ENCODE results near the gene WDR76. TPM values are rescaled to one million over a fixed set of nuclear protein-coding genes. Genes with fewer than 3 reads are reported as not detected.

Gene WDR76
- polyA plus RNA-seq, 1 of the 3 experiments (the other 2 are of a cell fraction) = 1.8 TPM

DNA sequence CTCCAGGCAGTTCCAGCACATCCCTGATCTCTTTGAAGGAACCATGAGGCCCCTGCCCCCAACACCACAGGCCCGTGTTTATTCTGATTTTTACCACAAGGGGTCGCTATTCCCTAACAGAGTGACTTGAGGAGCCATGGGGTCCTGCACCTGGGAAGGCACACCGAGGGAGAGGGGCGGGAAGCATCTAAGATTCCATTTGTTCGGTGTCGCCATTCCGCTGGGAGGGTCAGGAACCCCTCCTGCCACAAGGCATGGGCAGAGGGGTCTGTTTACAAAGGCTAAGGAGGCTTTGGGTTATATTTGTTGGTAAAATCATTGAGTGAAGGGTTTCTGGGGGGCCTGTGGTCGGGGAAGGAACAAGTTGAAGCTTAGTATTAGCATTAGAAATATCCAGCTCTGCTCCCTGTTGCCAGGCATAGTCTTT lies 77.1 kb downstream of the WDR76 start:
- no peaks in the 10 kb centered on the region for H4K20me1 ChIP-seq (ENCODE audit: insufficient read depth)
- no peaks in the 10 kb centered on the region for H3K9me3 ChIP-seq
- no peak overlapping the region for H3K9ac ChIP-seq
- ChIA-PET CTCF (interaction anchor here (0.5 to 6.0 kb wide), 50 partner anchors 10 to 855 kb away, joined by 3 to 57 read pairs (median 4); partner anchors contain the start of gene FRMD5), POLR2A (no interaction called here)
- H3K27ac ChIP-seq (ENCODE audit: low read depth in 2 of 2, low read length in 1 of 2) = no peak overlapping the region
- H3K79me2 ChIP-seq (ENCODE audit: insufficient read depth) = no peaks in the 10 kb centered on the region
- H3K36me3 ChIP-seq (replicated peaks in 1 of 2; ENCODE audit: control insufficient read depth in 1 of 2, insufficient read depth in 2 of 2, low read length in 1 of 2) = peaks cover 22 to 42% of the 10 kb centered on the region in 2 experiments
- TF ChIP-seq SMC3 (IDR thresholded peaks at IDR 0.05; ENCODE audit: low read depth, low read length) = peak; percentile 84
- no peak for TF ChIP-seq SIN3A (IDR thresholded peaks at IDR 0.05; ENCODE audit: borderline replicate concordance, low read depth, low read length)
- TF ChIP-seq, protein P1, sequence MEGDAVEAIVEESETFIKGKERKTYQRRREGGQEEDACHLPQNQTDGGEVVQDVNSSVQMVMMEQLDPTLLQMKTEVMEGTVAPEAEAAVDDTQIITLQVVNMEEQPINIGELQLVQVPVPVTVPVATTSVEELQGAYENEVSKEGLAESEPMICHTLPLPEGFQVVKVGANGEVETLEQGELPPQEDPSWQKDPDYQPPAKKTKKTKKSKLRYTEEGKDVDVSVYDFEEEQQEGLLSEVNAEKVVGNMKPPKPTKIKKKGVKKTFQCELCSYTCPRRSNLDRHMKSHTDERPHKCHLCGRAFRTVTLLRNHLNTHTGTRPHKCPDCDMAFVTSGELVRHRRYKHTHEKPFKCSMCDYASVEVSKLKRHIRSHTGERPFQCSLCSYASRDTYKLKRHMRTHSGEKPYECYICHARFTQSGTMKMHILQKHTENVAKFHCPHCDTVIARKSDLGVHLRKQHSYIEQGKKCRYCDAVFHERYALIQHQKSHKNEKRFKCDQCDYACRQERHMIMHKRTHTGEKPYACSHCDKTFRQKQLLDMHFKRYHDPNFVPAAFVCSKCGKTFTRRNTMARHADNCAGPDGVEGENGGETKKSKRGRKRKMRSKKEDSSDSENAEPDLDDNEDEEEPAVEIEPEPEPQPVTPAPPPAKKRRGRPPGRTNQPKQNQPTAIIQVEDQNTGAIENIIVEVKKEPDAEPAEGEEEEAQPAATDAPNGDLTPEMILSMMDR (IDR thresholded peaks at IDR 0.05) = peak; percentile 89
- TF ChIP-seq, protein P2, sequence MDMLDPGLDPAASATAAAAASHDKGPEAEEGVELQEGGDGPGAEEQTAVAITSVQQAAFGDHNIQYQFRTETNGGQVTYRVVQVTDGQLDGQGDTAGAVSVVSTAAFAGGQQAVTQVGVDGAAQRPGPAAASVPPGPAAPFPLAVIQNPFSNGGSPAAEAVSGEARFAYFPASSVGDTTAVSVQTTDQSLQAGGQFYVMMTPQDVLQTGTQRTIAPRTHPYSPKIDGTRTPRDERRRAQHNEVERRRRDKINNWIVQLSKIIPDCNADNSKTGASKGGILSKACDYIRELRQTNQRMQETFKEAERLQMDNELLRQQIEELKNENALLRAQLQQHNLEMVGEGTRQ (IDR thresholded peaks at IDR 0.05; ENCODE audit: borderline replicate concordance, low read depth, low read length) = no peak
- peak; percentile 68 for TF ChIP-seq CHD2 (IDR thresholded peaks at IDR 0.05; ENCODE audit: low read length, partially characterized antibody)
- TF ChIP-seq RAD21 (IDR thresholded peaks at IDR 0.05; ENCODE audit: low read length) = peak; percentile 92
- TF ChIP-seq, protein P3, sequence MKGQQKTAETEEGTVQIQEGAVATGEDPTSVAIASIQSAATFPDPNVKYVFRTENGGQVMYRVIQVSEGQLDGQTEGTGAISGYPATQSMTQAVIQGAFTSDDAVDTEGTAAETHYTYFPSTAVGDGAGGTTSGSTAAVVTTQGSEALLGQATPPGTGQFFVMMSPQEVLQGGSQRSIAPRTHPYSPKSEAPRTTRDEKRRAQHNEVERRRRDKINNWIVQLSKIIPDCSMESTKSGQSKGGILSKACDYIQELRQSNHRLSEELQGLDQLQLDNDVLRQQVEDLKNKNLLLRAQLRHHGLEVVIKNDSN (IDR thresholded peaks at IDR 0.05; ENCODE audit: borderline replicate concordance, low read depth) = no peak
- WGBS (ENCODE audit: low lambda C conversion rate) = 24% methylated on average over 8 of the region's 8 CpGs
- H3K9me2 ChIP-seq = no peaks in the 10 kb centered on the region
- peak; percentile 81 for DNase-seq
- H3K4me1 ChIP-seq (ENCODE audit: control insufficient read depth in 1 of 2, insufficient read depth in 2 of 2, low read depth in 1 of 2, low read length in 1 of 2) = peaks cover 0 to 30% of the 10 kb centered on the region in 2 experiments; a peak in 1 of 4 replicates
- H3K4me2 ChIP-seq = no peak overlapping the region
- H3K4me3 ChIP-seq (ENCODE audit: low read depth in 2 of 2, low read length in 1 of 2) = no peak overlapping the region
- H3K27me3 ChIP-seq (ENCODE audit: insufficient read depth) = no peaks in the 10 kb centered on the region
- no peak overlapping the region for H2AFZ ChIP-seq (ENCODE audit: low read depth)
- no peaks in the 10 kb centered on the region for H3F3A ChIP-seq (replicated peaks; ENCODE audit: insufficient read depth)

DNA sequence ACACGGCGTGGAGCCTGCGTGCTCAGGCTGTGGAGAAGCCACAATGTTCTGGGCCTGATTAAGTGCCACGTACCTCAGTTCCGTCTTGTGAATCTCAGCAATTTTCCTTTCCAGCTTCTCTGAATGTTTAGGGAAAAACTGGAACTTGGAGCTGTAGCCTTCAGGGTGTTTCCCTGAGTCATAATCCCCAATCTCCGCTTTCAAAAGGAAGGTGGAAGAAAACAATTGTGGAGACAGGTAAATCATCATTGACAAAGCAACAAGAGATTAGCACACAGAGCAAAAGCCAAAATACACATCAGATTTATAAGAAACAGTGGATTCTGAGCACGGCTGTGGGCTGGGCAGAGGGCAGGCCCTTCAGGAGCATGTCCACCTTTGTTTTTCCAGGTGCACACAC lies 79.0 kb downstream of the WDR76 start:
- Histone ChIP-seq H3K36me3 (replicated peaks in 1 of 2; ENCODE audit: control insufficient read depth in 1 of 2, insufficient read depth in 2 of 2, low read length in 1 of 2) (peaks cover 13 to 28% of the 10 kb centered on the region in 2 experiments), H3K9me2 (no peaks in the 10 kb centered on the region), H3K27ac (ENCODE audit: low read depth in 2 of 2, low read length in 1 of 2) (peak overlapping the region in 1 of 2 experiments; percentile 1; a peak in 1 of 4 replicates), H3F3A (replicated peaks; ENCODE audit: insufficient read depth) (peaks cover 9% of the 10 kb centered on the region), H3K9me3 (no peaks in the 10 kb centered on the region), H4K20me1 (ENCODE audit: insufficient read depth) (no peaks in the 10 kb centered on the region), H2AFZ (ENCODE audit: low read depth) (no peak overlapping the region), H3K4me1 (ENCODE audit: control insufficient read depth in 1 of 2, insufficient read depth in 2 of 2, low read depth in 1 of 2, low read length in 1 of 2) (peaks cover 4 to 19% of the 10 kb centered on the region in 2 experiments; a peak in 1 of 4 replicates), H3K27me3 (ENCODE audit: insufficient read depth) (no peaks in the 10 kb centered on the region), H3K9ac (no peak overlapping the region), H3K4me2 (no peak overlapping the region), H3K79me2 (ENCODE audit: insufficient read depth) (no peaks in the 10 kb centered on the region), H3K4me3 (ENCODE audit: low read depth in 2 of 2, low read length in 1 of 2) (no peak overlapping the region)
- 92% methylated on average over 7 of the region's 7 CpGs for WGBS (ENCODE audit: low lambda C conversion rate)
- ChIA-PET POLR2A (no interaction called here), CTCF (interaction anchor here (0.8 to 6.0 kb wide), 3 partner anchors 11 to 314 kb away, joined by 3 to 57 read pairs (median 7); no protein-coding TSS in a partner anchor)
- TF ChIP-seq, protein P4, sequence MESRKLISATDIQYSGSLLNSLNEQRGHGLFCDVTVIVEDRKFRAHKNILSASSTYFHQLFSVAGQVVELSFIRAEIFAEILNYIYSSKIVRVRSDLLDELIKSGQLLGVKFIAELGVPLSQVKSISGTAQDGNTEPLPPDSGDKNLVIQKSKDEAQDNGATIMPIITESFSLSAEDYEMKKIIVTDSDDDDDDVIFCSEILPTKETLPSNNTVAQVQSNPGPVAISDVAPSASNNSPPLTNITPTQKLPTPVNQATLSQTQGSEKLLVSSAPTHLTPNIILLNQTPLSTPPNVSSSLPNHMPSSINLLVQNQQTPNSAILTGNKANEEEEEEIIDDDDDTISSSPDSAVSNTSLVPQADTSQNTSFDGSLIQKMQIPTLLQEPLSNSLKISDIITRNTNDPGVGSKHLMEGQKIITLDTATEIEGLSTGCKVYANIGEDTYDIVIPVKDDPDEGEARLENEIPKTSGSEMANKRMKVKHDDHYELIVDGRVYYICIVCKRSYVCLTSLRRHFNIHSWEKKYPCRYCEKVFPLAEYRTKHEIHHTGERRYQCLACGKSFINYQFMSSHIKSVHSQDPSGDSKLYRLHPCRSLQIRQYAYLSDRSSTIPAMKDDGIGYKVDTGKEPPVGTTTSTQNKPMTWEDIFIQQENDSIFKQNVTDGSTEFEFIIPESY (IDR thresholded peaks at IDR 0.05; ENCODE audit: borderline replicate concordance, low read depth) = no peak
- TF ChIP-seq ELF1 (IDR thresholded peaks at IDR 0.05) (no peak), FOXM1 (IDR thresholded peaks at IDR 0.05; ENCODE audit: low read depth) (no peak), SMC3 (IDR thresholded peaks at IDR 0.05; ENCODE audit: low read depth, low read length) (no peak), MXI1 (IDR thresholded peaks at IDR 0.05; ENCODE audit: low read depth, low read length) (no peak), GABPA (IDR thresholded peaks at IDR 0.05; ENCODE audit: low read depth) (no peak), YY1 (IDR thresholded peaks at IDR 0.05; ENCODE audit: low read depth) (no peak), GATA2 (CRISPR knock-in tag; IDR thresholded peaks at IDR 0.05) (no peak), RFX5 (IDR thresholded peaks at IDR 0.05; ENCODE audit: low read length) (no peak), FOSL2 (IDR thresholded peaks at IDR 0.05; ENCODE audit: borderline replicate concordance, low read depth) (no peak)
- DNase-seq = no peak

Data from SK-N-SH (cell line).